Middle frontal gyrus (tissue), 1 donor: Measurements from ENCODE around the gene ARHGEF17.

ENCODE experiments used
- DNase-seq: peaks from one replicate; pipeline ENCODE4 v3.0.0-alpha.2; 2015; ENCODE audit warnings: low spot score; ENCODE audit errors: extremely low spot score

ARHGEF17 gene

DNA sequence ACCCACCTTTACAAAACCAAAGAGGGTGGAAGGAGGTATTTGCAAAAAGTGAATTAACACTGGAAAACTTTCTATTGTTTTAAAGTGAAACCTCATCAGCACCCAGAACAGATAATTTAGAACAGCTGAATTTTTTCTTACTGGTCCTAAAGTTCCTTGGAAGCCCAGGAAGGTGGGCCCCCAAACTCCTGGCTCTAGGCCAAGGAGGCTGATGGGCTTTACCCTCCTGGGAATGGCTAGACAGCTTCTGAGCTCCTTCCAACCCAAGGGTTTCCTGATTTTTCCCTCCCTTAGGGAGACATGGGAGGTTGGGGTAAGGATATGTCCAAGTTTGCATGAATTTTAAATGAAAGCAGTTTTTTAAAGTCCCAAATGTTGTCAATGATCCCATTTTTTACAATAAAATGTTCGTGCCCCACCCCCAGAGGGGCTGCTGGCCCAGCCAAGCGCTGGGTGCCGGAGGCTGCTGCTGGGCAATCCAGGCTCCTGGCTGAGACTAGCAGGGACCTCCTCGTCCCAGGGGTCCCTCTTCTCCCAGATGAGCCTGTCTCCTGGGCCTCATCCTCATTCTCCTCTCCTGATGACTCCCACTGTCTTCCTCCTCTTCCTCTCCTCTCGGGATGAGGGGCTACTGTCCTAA is 96.5 kb downstream of the ARHGEF17 start:
- no peak for DNase-seq

DNA sequence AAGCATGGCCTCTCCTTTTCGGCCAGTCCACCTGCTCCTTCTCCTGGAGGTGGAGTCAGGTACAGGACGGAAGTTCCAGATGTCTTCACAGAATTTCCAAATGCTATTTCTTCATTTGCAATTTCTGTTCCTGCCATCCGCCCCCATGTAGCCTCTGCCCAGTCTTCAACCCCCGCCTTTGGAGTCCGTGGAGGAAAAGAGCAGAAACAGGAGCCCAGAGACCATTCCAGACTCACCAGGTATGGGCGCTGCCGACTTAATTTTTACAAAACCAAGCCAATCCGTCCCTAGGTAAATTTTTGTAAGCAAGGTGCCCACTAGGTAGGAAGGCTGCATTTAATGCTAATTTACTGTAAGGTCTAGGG is 97.1 kb downstream of the ARHGEF17 start:
- DNase-seq = no peak

DNA sequence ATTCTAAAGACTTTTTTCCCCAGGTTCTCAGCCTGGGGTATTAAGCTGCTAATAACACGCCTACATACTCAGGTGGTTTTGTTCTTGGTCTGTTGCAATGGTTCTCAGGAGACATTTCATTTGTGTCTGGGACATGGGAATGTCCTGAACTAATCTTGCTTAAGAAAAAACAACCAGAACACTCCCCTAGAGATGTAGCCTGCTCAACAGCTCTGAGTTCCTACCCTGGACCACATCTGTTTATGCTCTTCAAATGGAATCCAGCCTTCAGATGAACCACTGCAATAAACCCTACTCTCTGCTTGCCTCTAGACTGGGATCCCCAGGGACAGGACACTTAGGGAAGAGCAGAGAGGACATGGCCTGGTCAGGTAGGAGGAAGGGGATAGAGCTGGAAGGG is 98.1 kb downstream of the ARHGEF17 start:
- no peak for DNase-seq

DNA sequence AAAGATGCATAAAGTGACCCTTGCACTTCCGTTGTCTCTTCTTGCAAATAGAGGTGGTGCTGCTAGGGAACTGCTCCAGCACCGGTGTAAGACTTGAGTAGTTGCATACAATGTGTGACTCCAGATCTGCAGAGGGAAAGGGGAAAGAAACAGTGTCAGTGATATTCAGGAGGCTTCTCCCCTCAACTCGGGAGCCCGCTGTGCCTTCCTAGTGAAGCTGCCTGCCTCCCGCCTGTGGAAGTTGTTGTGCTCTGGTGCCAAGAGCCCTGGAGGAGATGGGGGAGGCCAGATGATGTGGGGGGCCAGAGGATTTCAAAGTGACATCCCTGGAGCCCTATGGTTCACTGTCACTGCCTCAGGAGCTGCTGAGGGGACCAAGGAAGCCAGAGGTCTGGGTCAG is 98.5 kb downstream of the ARHGEF17 start:
- no peak for DNase-seq

DNA sequence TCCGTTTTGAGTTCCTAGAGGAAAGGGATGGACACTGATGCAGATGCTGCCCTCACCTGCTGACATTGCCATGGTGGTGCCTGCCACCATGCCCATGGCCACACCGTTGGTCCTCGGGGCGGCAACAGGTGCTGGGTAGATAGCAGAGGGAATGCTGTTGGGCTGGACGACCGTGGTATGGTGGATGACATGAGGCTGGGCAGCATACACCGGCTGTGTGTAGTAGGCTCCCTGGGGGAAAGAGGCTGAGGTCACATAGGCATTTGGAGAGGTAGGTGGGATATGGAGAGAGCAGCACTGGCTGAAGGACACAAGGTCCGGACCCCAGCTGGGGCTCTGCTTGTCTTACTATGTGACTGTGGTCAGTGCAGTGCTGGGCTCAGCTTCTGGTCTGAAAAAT is 101.4 kb downstream of the ARHGEF17 start:
- no peak for DNase-seq

DNA sequence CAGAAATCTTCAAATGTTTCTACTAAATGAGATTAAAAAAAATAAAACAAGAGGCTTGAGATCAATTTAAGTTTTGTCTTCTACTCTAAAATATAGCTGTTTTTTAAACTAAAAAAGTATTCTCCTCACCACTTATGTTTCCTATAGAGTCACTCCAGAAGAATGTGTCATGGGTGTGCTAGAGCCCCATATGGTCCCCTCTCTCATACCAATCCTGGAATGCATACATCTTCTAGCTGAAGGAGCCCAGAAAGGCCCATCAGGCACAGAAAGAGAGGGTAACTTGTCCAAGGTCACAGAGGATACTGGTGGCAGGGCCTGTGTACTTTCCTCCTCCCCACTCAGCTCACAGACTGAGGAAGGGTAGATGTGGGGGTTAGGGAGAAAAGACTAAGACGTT is 102.6 kb downstream of the ARHGEF17 start:
- DNase-seq = no peak

DNA sequence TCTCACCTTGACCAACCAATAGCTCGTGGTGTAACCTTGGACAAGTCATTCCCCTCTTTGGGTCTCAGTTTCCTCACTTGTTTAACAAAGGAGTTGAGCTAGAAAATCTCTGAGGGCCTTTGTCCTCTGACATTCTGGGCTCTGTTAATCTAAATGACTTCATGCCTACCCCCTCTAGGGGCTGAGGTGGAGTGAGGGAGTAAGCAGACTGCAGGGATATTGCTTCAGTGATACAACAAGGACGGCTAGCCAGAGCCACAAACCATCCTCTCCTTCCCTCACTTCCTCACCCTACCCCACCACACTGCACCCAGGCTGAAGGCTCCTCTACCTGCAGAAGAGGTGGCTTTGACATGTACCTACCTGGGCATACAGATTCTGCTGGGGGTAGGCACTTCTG is 103.0 kb downstream of the ARHGEF17 start:
- no peak for DNase-seq

DNA sequence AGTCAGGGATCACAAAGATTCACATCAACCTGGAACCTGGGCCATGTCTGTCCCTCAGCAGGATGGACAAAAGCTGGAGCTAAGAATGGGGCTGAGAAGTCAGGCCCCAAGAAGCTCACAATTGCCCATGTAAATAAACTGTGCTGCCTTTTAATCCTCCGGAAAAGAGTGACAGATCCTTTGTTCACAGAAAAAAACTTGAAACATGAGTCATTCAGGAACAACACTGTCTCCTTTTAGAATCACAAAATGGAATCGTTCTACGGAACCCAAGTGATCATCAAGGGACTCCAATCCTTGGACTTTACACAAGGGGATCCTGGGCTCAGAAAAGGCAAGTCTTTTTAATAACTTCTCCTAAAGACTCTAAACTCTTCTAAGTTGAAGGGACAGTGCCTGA is 104.2 kb downstream of the ARHGEF17 start:
- DNase-seq = no peak

DNA sequence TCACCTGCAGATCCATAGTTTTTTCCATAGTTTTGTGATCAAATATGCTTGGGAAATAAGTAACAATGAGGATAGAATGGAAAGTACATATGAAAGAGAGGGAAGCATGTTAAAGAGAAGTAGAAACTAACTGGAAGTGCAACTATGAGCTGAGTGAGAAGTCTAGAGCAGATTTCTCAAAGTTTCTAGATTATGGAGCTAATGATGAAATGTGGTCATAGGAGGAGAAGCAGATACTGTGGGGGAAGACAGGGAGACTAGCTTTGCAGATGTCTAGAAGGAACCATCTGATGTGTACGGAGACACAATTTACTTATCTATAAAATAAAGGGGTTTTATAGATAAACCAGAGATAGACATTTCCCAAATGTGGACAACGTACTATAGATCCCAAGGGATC is 105.2 kb downstream of the ARHGEF17 start:
- no peak for DNase-seq

DNA sequence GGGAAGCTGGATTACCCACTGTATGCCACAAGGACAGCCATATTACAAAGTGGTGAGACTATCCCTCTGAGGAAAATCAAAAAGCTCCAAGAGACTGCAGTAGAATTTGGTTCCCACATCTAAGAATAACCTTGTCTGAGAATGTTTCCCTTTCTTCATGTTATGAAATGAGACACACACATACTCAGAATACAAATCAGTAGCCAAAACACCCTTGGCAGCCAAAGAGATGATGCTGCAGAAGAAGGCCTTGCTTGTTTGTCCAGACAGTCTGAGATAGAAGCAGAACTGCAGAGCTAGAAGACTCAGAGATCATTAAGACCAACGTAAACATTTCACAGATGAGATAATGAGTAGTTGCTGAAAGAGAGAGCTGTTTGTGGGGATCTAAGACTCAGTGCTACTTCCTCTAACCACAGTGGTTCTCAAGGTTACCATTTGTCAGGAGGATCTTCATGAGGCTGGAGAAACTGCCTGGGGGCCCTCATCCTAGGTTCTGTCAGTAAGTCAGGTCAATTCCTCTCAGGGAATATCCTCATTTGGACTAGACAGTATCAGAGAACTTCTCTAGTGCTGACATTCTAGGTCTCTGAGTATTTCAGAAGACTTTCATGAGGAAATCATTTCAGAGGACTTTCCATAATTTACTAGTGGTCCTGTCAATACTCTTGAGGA is 107.0 kb downstream of the ARHGEF17 start:
- DNase-seq = peak; percentile 65

DNA sequence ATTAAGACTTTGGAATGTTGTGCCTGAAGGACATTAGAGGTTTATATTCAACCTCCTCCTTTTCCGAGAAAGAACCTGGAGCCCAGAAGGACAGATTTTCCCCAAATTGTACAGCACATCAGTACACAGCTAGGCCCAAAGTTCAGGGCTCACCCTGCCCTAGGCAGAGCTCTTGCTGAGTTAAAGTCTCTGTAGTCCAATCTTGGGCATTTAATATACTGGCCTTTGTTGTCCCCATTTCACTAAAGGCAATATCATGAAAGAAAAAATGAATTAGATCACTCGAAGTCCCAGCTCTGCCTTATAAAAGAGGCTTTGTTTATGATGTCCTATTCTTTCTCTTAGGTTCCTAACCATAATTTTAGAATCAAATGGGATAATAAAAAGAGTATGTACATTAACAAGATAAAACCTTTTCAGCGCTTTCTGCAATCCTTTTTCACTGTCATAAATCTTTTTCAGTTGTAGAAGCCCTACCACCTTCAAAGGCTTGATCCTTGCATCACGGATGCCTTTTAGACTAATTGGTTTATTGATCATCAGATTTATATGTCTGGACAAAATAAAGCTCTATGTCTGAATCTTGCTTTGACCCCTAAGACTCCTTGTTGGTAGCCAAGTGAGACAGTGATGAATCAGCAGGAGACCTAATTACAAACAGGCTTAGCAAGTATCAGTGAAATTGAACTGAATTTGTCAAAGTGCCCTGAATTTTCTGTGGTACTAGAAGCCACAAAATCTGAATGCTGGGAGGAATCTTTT is 108.0 kb downstream of the ARHGEF17 start:
- DNase-seq = no peak

DNA sequence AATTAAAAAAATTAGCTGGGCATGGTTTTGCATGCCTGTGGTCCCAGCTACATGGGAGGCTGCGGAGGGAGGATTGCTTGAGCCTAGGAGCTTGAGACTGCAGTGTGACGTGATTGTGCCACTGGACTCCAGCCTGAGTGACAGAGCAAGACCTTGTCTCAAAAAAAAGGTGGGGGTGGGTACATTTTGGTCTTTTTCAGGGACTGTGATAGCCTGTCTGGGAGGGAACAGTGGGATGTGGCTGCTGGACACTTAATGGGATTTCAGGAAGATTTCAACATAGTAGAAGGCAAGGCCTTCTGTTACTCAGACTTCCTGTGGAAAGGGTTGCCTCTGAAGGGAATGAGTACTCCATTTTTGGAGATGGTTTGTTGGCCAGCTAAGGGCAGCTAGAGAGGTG is 108.7 kb downstream of the ARHGEF17 start:
- no peak for DNase-seq
